ENCODE results near the gene SPOP. TPM values are rescaled to one million over a fixed set of nuclear protein-coding genes. Genes with fewer than 3 reads are reported as not detected.

The SPOP gene
- total RNA-seq, 1 experiment from 2014 or later = 79.9 TPM

GRCh38 chr17:49554694-49555494 is 123.0 kb downstream of the SPOP start:
- CTCF ChIA-PET = interaction anchor here (1.2 to 4.0 kb wide), 6 partner anchors 12 to 275 kb away, joined by 3 to 37 read pairs (median 12); no protein-coding TSS in a partner anchor
- intact Hi-C loops (cut with micrococcal nuclease; ENCODE audit: unreplicated experiment) = no loop called here
- TF ChIP-seq CTCF (IDR thresholded peaks at IDR 0.05; ENCODE audit: unreplicated experiment) = no peak
- no peak overlapping the region for H3K4me3 Mint-ChIP-seq (ENCODE audit: low read depth, unreplicated experiment)
- DNase-seq = no peak
- no TSS peak for BruUV-seq (replicated peaks)
- no peak overlapping the region for H3K27ac Mint-ChIP-seq (ENCODE audit: unreplicated experiment)
- no peaks in the 10 kb centered on the region for H3K9me3 Mint-ChIP-seq (ENCODE audit: low read depth, unreplicated experiment)
- H3K36me3 Mint-ChIP-seq (ENCODE audit: insufficient read depth, unreplicated experiment) = no peaks in the 10 kb centered on the region
- H3K27me3 Mint-ChIP-seq (ENCODE audit: unreplicated experiment) = peaks cover 15% of the 10 kb centered on the region
- H3K4me1 Mint-ChIP-seq (ENCODE audit: low read depth, unreplicated experiment) = peaks cover 9% of the 10 kb centered on the region

GRCh38 chr17:49553676-49554335 is 124.1 kb downstream of the SPOP start:
- BruUV-seq (replicated peaks) = no TSS peak
- H3K27ac Mint-ChIP-seq (ENCODE audit: unreplicated experiment) = no peak overlapping the region
- CTCF ChIA-PET = no interaction called here
- no peak for DNase-seq
- H3K36me3 Mint-ChIP-seq (ENCODE audit: insufficient read depth, unreplicated experiment) = no peaks in the 10 kb centered on the region
- no peaks in the 10 kb centered on the region for H3K9me3 Mint-ChIP-seq (ENCODE audit: low read depth, unreplicated experiment)
- H3K4me1 Mint-ChIP-seq (ENCODE audit: low read depth, unreplicated experiment) = peaks cover 9% of the 10 kb centered on the region
- intact Hi-C loops (cut with micrococcal nuclease; ENCODE audit: unreplicated experiment) = loop anchor here (2.0 kb wide), 1 partner anchor 239 kb away; no protein-coding TSS in a partner anchor
- H3K4me3 Mint-ChIP-seq (ENCODE audit: low read depth, unreplicated experiment) = no peak overlapping the region
- H3K27me3 Mint-ChIP-seq (ENCODE audit: unreplicated experiment) = peaks cover 26% of the 10 kb centered on the region
- TF ChIP-seq CTCF (IDR thresholded peaks at IDR 0.05; ENCODE audit: unreplicated experiment) = no peak

- CTCF ChIA-PET = no interaction called here
These were observed 125.7 kb downstream of the SPOP start for GRCh38 chr17:49552070-49552751.

More at GRCh38 chr17:49552070-49552751, 125.7 kb downstream of the SPOP start:
- BruUV-seq (replicated peaks) = no TSS peak
- Mint-ChIP-seq H3K27ac (ENCODE audit: unreplicated experiment) (no peak overlapping the region), H3K9me3 (ENCODE audit: low read depth, unreplicated experiment) (no peaks in the 10 kb centered on the region), H3K36me3 (ENCODE audit: insufficient read depth, unreplicated experiment) (no peaks in the 10 kb centered on the region), H3K4me1 (ENCODE audit: low read depth, unreplicated experiment) (peaks cover 2% of the 10 kb centered on the region), H3K27me3 (ENCODE audit: unreplicated experiment) (peaks cover 33% of the 10 kb centered on the region), H3K4me3 (ENCODE audit: low read depth, unreplicated experiment) (no peak overlapping the region)
- DNase-seq = no peak
- no peak for TF ChIP-seq CTCF (IDR thresholded peaks at IDR 0.05; ENCODE audit: unreplicated experiment)
- intact Hi-C loops (cut with micrococcal nuclease; ENCODE audit: unreplicated experiment) = loop anchor here (2.0 kb wide), 1 partner anchor 237 kb away; no protein-coding TSS in a partner anchor
